Measurements from ENCODE around the gene MTMR1.
A peak's percentile ranks its signal among the peaks of the same experiment; 100 is the strongest.

Gene MTMR1

GRCh38 chrX:150688911-150689451, 4.2 kb upstream of the MTMR1 start:
- no peak overlapping the region for H3K27ac Mint-ChIP-seq
- H3K4me1 Mint-ChIP-seq (ENCODE audit: low read depth), result peaks cover 32% of the 10 kb centered on the region
- peaks cover 4% of the 10 kb centered on the region for H3K9me3 Mint-ChIP-seq
- H3K36me3 Mint-ChIP-seq (ENCODE audit: low read depth), result peaks cover 3% of the 10 kb centered on the region
- H3K4me3 Mint-ChIP-seq, result no peak overlapping the region
- no peaks in the 10 kb centered on the region for H3K27me3 Mint-ChIP-seq (ENCODE audit: low read depth)

- H3K4me3 Mint-ChIP-seq, result no peak overlapping the region
- peaks cover 3% of the 10 kb centered on the region for H3K36me3 Mint-ChIP-seq (ENCODE audit: low read depth)
- H3K27me3 Mint-ChIP-seq (ENCODE audit: low read depth), result no peaks in the 10 kb centered on the region
- peaks cover 4% of the 10 kb centered on the region for H3K9me3 Mint-ChIP-seq
- H3K27ac Mint-ChIP-seq, result no peak overlapping the region
- peaks cover 38% of the 10 kb centered on the region for H3K4me1 Mint-ChIP-seq (ENCODE audit: low read depth)
Measured at GRCh38 chrX:150690126-150690525, 3.1 kb upstream of the MTMR1 start.

GRCh38 chrX:150692296-150692695, 900 bp upstream of the MTMR1 start:
- Mint-ChIP-seq H3K9me3 (peaks cover 4% of the 10 kb centered on the region), H3K4me3 (peak overlapping the region; percentile 86), H3K27ac (peak overlapping the region; percentile 91), H3K4me1 (ENCODE audit: low read depth) (peaks cover 56% of the 10 kb centered on the region), H3K36me3 (ENCODE audit: low read depth) (peaks cover 6% of the 10 kb centered on the region), H3K27me3 (ENCODE audit: low read depth) (no peaks in the 10 kb centered on the region)

- Mint-ChIP-seq H3K27ac (peak overlapping the region; percentile 94), H3K4me3 (peak overlapping the region; percentile 86), H3K9me3 (no peaks in the 10 kb centered on the region), H3K4me1 (ENCODE audit: low read depth) (peaks cover 54% of the 10 kb centered on the region), H3K36me3 (ENCODE audit: low read depth) (peaks cover 6% of the 10 kb centered on the region), H3K27me3 (ENCODE audit: low read depth) (no peaks in the 10 kb centered on the region)
Measured at GRCh38 chrX:150693725-150694574, 754 bp downstream of the MTMR1 start.

- peaks cover 6% of the 10 kb centered on the region for H3K36me3 Mint-ChIP-seq (ENCODE audit: low read depth)
- peak overlapping the region; percentile 81 for H3K27ac Mint-ChIP-seq
- peak overlapping the region; percentile 86 for H3K4me3 Mint-ChIP-seq
- H3K4me1 Mint-ChIP-seq (ENCODE audit: low read depth), result peaks cover 54% of the 10 kb centered on the region
- no peaks in the 10 kb centered on the region for H3K27me3 Mint-ChIP-seq (ENCODE audit: low read depth)
- H3K9me3 Mint-ChIP-seq, result no peaks in the 10 kb centered on the region
Measured at GRCh38 chrX:150694738-150695410, 1.7 kb downstream of the MTMR1 start.

- Mint-ChIP-seq H3K9me3 (no peaks in the 10 kb centered on the region), H3K27ac (peak overlapping the region; percentile 81), H3K4me3 (peak overlapping the region; percentile 86), H3K4me1 (ENCODE audit: low read depth) (peaks cover 44% of the 10 kb centered on the region), H3K27me3 (ENCODE audit: low read depth) (no peaks in the 10 kb centered on the region), H3K36me3 (ENCODE audit: low read depth) (peaks cover 5% of the 10 kb centered on the region)
Measured at GRCh38 chrX:150696331-150696730, 3.1 kb downstream of the MTMR1 start.

GRCh38 chrX:150696866-150697265, 3.7 kb downstream of the MTMR1 start:
- Mint-ChIP-seq H3K27me3 (ENCODE audit: low read depth) (no peaks in the 10 kb centered on the region), H3K4me1 (ENCODE audit: low read depth) (peaks cover 41% of the 10 kb centered on the region), H3K27ac (peak overlapping the region; percentile 71), H3K9me3 (no peaks in the 10 kb centered on the region), H3K36me3 (ENCODE audit: low read depth) (peaks cover 3% of the 10 kb centered on the region), H3K4me3 (peak overlapping the region; percentile 86)

- peak overlapping the region; percentile 67 for H3K27ac Mint-ChIP-seq
- H3K4me1 Mint-ChIP-seq (ENCODE audit: low read depth), result peaks cover 34% of the 10 kb centered on the region
- H3K4me3 Mint-ChIP-seq, result peak overlapping the region; percentile 86
- no peaks in the 10 kb centered on the region for H3K9me3 Mint-ChIP-seq
- peaks cover 3% of the 10 kb centered on the region for H3K36me3 Mint-ChIP-seq (ENCODE audit: low read depth)
- no peaks in the 10 kb centered on the region for H3K27me3 Mint-ChIP-seq (ENCODE audit: low read depth)
Measured at GRCh38 chrX:150697641-150698040, 4.4 kb downstream of the MTMR1 start.

- no peak overlapping the region for H3K4me3 Mint-ChIP-seq
- H3K27me3 Mint-ChIP-seq (ENCODE audit: low read depth), result no peaks in the 10 kb centered on the region
- no peak overlapping the region for H3K27ac Mint-ChIP-seq
- H3K4me1 Mint-ChIP-seq (ENCODE audit: low read depth), result peaks cover 39% of the 10 kb centered on the region
- H3K9me3 Mint-ChIP-seq, result no peaks in the 10 kb centered on the region
- peaks cover 11% of the 10 kb centered on the region for H3K36me3 Mint-ChIP-seq (ENCODE audit: low read depth)
Measured at GRCh38 chrX:150698981-150699380, 5.8 kb downstream of the MTMR1 start.

- H3K4me3 Mint-ChIP-seq, result no peak overlapping the region
- no peaks in the 10 kb centered on the region for H3K27me3 Mint-ChIP-seq (ENCODE audit: low read depth)
- H3K27ac Mint-ChIP-seq, result no peak overlapping the region
- peaks cover 21% of the 10 kb centered on the region for H3K36me3 Mint-ChIP-seq (ENCODE audit: low read depth)
- peaks cover 40% of the 10 kb centered on the region for H3K4me1 Mint-ChIP-seq (ENCODE audit: low read depth)
- H3K9me3 Mint-ChIP-seq, result no peaks in the 10 kb centered on the region
Measured at GRCh38 chrX:150700107-150700506, 6.9 kb downstream of the MTMR1 start.

- no peak overlapping the region for H3K4me3 Mint-ChIP-seq
- H3K4me1 Mint-ChIP-seq (ENCODE audit: low read depth), result peaks cover 34% of the 10 kb centered on the region
- H3K27ac Mint-ChIP-seq, result no peak overlapping the region
- H3K27me3 Mint-ChIP-seq (ENCODE audit: low read depth), result no peaks in the 10 kb centered on the region
- H3K36me3 Mint-ChIP-seq (ENCODE audit: low read depth), result peaks cover 23% of the 10 kb centered on the region
- H3K9me3 Mint-ChIP-seq, result no peaks in the 10 kb centered on the region
Measured at GRCh38 chrX:150701377-150701776, 8.2 kb downstream of the MTMR1 start.

- no peak overlapping the region for H3K27ac Mint-ChIP-seq
- no peaks in the 10 kb centered on the region for H3K9me3 Mint-ChIP-seq
- peaks cover 23% of the 10 kb centered on the region for H3K4me1 Mint-ChIP-seq (ENCODE audit: low read depth)
- H3K36me3 Mint-ChIP-seq (ENCODE audit: low read depth), result peaks cover 34% of the 10 kb centered on the region
- H3K27me3 Mint-ChIP-seq (ENCODE audit: low read depth), result no peaks in the 10 kb centered on the region
- H3K4me3 Mint-ChIP-seq, result no peak overlapping the region
Measured at GRCh38 chrX:150702966-150703694, 9.9 kb downstream of the MTMR1 start.

- Mint-ChIP-seq H3K27me3 (ENCODE audit: low read depth) (no peaks in the 10 kb centered on the region), H3K27ac (no peak overlapping the region), H3K36me3 (ENCODE audit: low read depth) (peaks cover 34% of the 10 kb centered on the region), H3K9me3 (no peaks in the 10 kb centered on the region), H3K4me1 (ENCODE audit: low read depth) (peaks cover 25% of the 10 kb centered on the region), H3K4me3 (no peak overlapping the region)
Measured at GRCh38 chrX:150703695-150703974, 10.4 kb downstream of the MTMR1 start.

- Mint-ChIP-seq H3K4me1 (ENCODE audit: low read depth) (peaks cover 26% of the 10 kb centered on the region), H3K27me3 (ENCODE audit: low read depth) (no peaks in the 10 kb centered on the region), H3K4me3 (no peak overlapping the region), H3K27ac (peak overlapping the region; percentile 20), H3K36me3 (ENCODE audit: low read depth) (peaks cover 35% of the 10 kb centered on the region), H3K9me3 (no peaks in the 10 kb centered on the region)
Measured at GRCh38 chrX:150704030-150704613, 10.9 kb downstream of the MTMR1 start.
